CD4-positive, alpha-beta T cell (primary cell): Measurements from ENCODE around the gene HTR1B. TPM values are rescaled to one million over a fixed set of nuclear protein-coding genes. Genes with fewer than 3 reads are reported as not detected.

Experiments
- ATAC-seq: fragments of 200-7000 bp; cut with Tn5 transposase; one replicate; pipeline ENCODE4 v1.10.0; 2022; ENCODE audit warnings: mild to moderate bottlenecking; ENCODE audit not compliant: poor library complexity
- CTCF ChIA-PET: fragments of 350-600 bp; sonication (Branson Sonifier 250); formaldehyde crosslinking; loops from one replicate; lab custom pipeline; 2021; ENCODE audit warnings: antibody characterized with exemption, inconsistent platforms; lab: Charles Lee
- POLR2A ChIA-PET: fragments of 350-600 bp; sonication (Branson Sonifier 250); formaldehyde crosslinking; loops from one replicate; lab custom pipeline; 2021; ENCODE audit warnings: antibody characterized with exemption, inconsistent platforms; lab: Charles Lee
- DNase-seq, 14 experiments: peaks; one replicate each; pipeline ENCODE4 v3.0.0-alpha.2; 2013 to 2020; ENCODE audit warnings: mixed read lengths in 2 of 14
- H3K27ac ChIP-seq, 2 donors: one replicate each; pipeline versions ENCODE4 v1.5.1 to v1.7.0; 2013; ENCODE audit warnings: low read length in 2 of 2, low read depth in 1 of 2, mild to moderate bottlenecking in 1 of 2
- H3K27me3 ChIP-seq, 2 experiments: 1 replicate in 1 of 2; 2 replicates in 1 of 2; pipeline versions ENCODE4 v1.6.1 to v1.7.0; 2013; ENCODE audit warnings: low read length in 2 of 2, control low read depth in 1 of 2, mild to moderate bottlenecking in 1 of 2, moderate library complexity in 1 of 2; ENCODE audit not compliant: insufficient read depth in 2 of 2, control insufficient read depth in 1 of 2
- H3K36me3 ChIP-seq: one replicate; pipeline ENCODE4 v1.6.1; 2013; ENCODE audit warnings: low read length, control low read depth; ENCODE audit not compliant: insufficient read depth
- H3K4me1 ChIP-seq: one replicate; pipeline ENCODE4 v1.6.1; 2013; ENCODE audit warnings: low read length, control low read depth; ENCODE audit not compliant: insufficient read depth
- H3K4me3 ChIP-seq: one replicate; pipeline ENCODE4 v1.5.1; 2013; ENCODE audit warnings: mild to moderate bottlenecking, low read length, moderate library complexity
- H3K9me3 ChIP-seq, 2 experiments: 1 replicate in 1 of 2; 2 replicates in 1 of 2; pipeline versions ENCODE4 v1.6.1 to v1.7.0; 2013; ENCODE audit warnings: low read length in 2 of 2, mild to moderate bottlenecking in 2 of 2, control low read depth in 1 of 2, moderate library complexity in 1 of 2; ENCODE audit not compliant: control insufficient read depth in 1 of 2, insufficient read depth in 1 of 2
- H3K27ac Mint-ChIP-seq: one replicate; pipeline ENCODE4 v1.8.0; 2020; ENCODE audit warnings: mixed read lengths
- H3K27me3 Mint-ChIP-seq: one replicate; pipeline ENCODE4 v1.8.0; 2021; ENCODE audit warnings: mixed read lengths
- H3K36me3 Mint-ChIP-seq: one replicate; pipeline ENCODE4 v1.8.0; 2021; ENCODE audit warnings: low read depth, mixed read lengths
- H3K4me1 Mint-ChIP-seq: one replicate; pipeline ENCODE4 v1.8.0; 2021; ENCODE audit warnings: low read depth, mixed read lengths
- H3K4me3 Mint-ChIP-seq: one replicate; pipeline ENCODE4 v1.8.0; 2020; ENCODE audit warnings: mild to moderate bottlenecking, mixed read lengths
- H3K9me3 Mint-ChIP-seq: one replicate; pipeline ENCODE4 v1.8.0; 2020; ENCODE audit warnings: mixed read lengths
- CTCF ChIP-seq: fragments of 200-600 bp; IDR thresholded peaks from one replicate; pipeline ENCODE4 v1.8.0; 2022; ENCODE audit warnings: antibody characterized with exemption, mild to moderate bottlenecking
- intact Hi-C, 2 experiments: fragments of 100-400 bp; cut with DNase I in 1 of 2; cut with micrococcal nuclease in 1 of 2; formaldehyde crosslinking; loops; one replicate each; pipeline versions ENCODE4 v1.15.1 to v1.9.0; 2023 to 2025; cut with DNase I, micrococcal nuclease
- total RNA-seq, 174 experiments: library from RNA in 2 of 174; stranded (reverse) in 2 of 174; gene quantifications; one replicate each; pipeline ENCODE4 v1.2.3 and lab custom pipeline; 2021 to 2026

HTR1B gene
- total RNA-seq, 2 experiments from 2014 or later: not detected

GRCh38 chr6:77466055-77466450 is 2.8 kb upstream of the HTR1B start:
- Histone ChIP-seq H3K4me1 (peaks cover 27% of the 10 kb centered on the region), H3K9me3 (peaks cover 0 to 26% of the 10 kb centered on the region in 2 experiments), H3K4me3 (peak overlapping the region; percentile 56), H3K27ac (no peak overlapping the region), H3K27me3 (peaks cover 52 to 56% of the 10 kb centered on the region in 2 experiments), H3K36me3 (no peaks in the 10 kb centered on the region)
- peaks cover 63% of the 10 kb centered on the region for H3K27me3 Mint-ChIP-seq
- ChIA-PET CTCF (no interaction called here), POLR2A (no interaction called here)
- peak overlapping the region; percentile 74 for H3K4me3 Mint-ChIP-seq
- H3K4me1 Mint-ChIP-seq: peaks cover 15% of the 10 kb centered on the region
- no peaks in the 10 kb centered on the region for H3K36me3 Mint-ChIP-seq
- H3K9me3 Mint-ChIP-seq: no peaks in the 10 kb centered on the region
- no peak overlapping the region for H3K27ac Mint-ChIP-seq
- intact Hi-C loops: loop anchor here in 1 of 2 experiments (10.0 kb wide), 1 partner anchor 1531 kb away; no protein-coding TSS in a partner anchor
- DNase-seq (peak in 3 of 14 experiments; percentile 14 to 35 (median 23)), ATAC-seq (no peak)
- TF ChIP-seq CTCF: no peak

DNA sequence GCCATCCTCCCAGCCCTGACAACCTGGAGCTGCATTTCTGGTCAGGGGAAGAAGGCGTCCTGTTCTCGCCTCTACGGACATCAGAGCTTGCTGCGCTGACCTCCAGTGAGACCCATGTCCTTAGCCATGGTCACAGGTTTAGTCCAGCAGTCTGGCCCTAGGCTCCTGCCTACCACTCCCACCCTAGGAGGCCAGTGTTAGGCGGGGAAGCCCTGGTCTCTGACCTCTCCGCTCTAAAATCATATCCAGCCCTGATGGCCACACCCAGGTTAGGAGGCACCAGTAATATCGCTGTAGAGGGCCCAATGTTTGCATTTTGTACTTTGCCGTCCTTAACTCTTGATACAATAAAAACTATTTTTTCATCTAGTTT is 1.2 kb upstream of the HTR1B start:
- CTCF ChIA-PET: no interaction called here
- H3K27ac ChIP-seq: no peak overlapping the region
- peaks cover 27% of the 10 kb centered on the region for H3K4me1 ChIP-seq
- H3K4me1 Mint-ChIP-seq: peaks cover 15% of the 10 kb centered on the region
- intact Hi-C loops: loop anchor here in 1 of 2 experiments (10.0 kb wide), 1 partner anchor 1530 kb away; no protein-coding TSS in a partner anchor
- H3K36me3 ChIP-seq: no peaks in the 10 kb centered on the region
- no peak for DNase-seq
- ATAC-seq: no peak
- no peaks in the 10 kb centered on the region for H3K9me3 Mint-ChIP-seq
- H3K27me3 ChIP-seq: peaks cover 52 to 56% of the 10 kb centered on the region in 2 experiments
- no peak overlapping the region for H3K4me3 Mint-ChIP-seq
- TF ChIP-seq CTCF: no peak
- H3K9me3 ChIP-seq: peaks cover 0 to 26% of the 10 kb centered on the region in 2 experiments
- POLR2A ChIA-PET: no interaction called here
- no peak overlapping the region for H3K27ac Mint-ChIP-seq
- H3K4me3 ChIP-seq: no peak overlapping the region
- H3K36me3 Mint-ChIP-seq: no peaks in the 10 kb centered on the region
- H3K27me3 Mint-ChIP-seq: peaks cover 74% of the 10 kb centered on the region

DNA sequence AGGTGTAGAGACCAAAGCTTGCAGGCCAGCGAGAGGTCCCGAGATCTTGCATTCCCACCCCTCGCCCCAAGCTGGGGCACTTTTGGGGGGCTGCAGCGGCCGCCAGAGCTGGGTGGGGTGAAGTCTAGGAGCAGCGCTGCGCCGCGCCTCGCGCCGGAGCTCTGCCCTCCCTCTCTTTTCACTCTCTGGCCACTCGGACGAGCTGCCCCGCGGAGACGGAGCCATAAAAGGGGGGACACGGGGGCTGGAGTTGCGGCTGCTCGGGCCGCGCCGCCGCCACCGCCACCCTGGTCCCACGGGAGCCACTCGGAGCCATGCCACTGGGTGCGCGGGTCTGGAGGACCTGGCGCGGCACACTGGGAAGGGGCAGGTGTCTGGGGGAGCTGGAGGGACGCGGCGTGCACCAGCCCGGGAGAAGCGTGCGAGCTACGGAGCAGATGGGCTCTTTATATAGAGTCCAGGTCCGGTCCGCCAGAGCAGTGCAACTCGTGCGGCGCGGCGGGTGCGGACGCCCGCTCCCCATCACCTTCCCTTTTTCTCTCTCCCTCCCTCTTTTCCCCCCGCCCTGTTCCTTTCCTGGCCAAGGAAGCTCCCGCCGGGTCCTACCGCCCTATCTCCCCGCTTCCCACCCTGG is 687 bp upstream of the HTR1B start:
- Histone ChIP-seq H3K4me3 (no peak overlapping the region), H3K36me3 (no peaks in the 10 kb centered on the region), H3K27ac (no peak overlapping the region), H3K27me3 (peaks cover 52 to 56% of the 10 kb centered on the region in 2 experiments), H3K9me3 (peaks cover 0 to 26% of the 10 kb centered on the region in 2 experiments), H3K4me1 (peaks cover 27% of the 10 kb centered on the region)
- no peak overlapping the region for H3K27ac Mint-ChIP-seq
- H3K9me3 Mint-ChIP-seq: no peaks in the 10 kb centered on the region
- intact Hi-C loops: loop anchor here in 1 of 2 experiments (10.0 kb wide), 1 partner anchor 1529 kb away; no protein-coding TSS in a partner anchor
- ATAC-seq (no peak), DNase-seq (no peak)
- peaks cover 15% of the 10 kb centered on the region for H3K4me1 Mint-ChIP-seq
- POLR2A ChIA-PET: no interaction called here
- H3K36me3 Mint-ChIP-seq: no peaks in the 10 kb centered on the region
- peak overlapping the region; percentile 11 for H3K4me3 Mint-ChIP-seq
- CTCF ChIA-PET: no interaction called here
- peaks cover 74% of the 10 kb centered on the region for H3K27me3 Mint-ChIP-seq
- TF ChIP-seq CTCF: no peak
